SH-SY5Y (cell line): ENCODE data around the gene RELA.

Experiments
- GATA2 ChIP-seq: IDR thresholded peaks from 2 replicates; pipeline ENCODE4 v1.6.1; 2011; ENCODE audit warnings: mild to moderate bottlenecking, low read depth, low read length
- GATA3 ChIP-seq: IDR thresholded peaks from 2 replicates; pipeline ENCODE4 v1.6.1; 2011; ENCODE audit warnings: low read depth, mild to moderate bottlenecking, low read length, moderate library complexity

The RELA gene

DNA sequence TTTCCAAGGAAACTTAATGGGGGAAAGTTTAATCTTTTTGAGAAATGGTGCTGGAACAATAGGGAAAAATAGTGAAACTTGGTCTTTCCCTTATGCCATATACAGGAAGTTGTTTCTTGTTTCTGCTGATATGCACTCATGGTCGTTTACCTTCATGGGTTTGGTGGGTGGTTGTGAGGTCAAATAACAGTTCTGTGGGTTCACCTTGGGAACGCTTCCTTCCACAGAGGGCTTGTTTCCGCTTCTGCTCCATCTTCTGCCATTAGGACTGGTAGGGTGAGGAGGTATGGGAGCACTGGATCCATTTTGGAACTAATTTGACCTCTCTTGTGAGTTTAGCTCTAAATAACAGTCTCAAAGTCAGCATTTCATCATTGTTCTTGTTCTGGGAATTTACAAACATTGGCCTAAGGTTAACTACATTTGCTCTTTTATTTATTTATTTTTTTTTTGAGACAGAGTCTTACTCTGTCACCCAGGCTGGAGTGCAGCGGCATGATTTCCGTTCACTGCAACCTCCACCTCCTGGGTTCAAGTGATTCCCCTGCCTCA lies 17.6 kb upstream of the RELA start:
- TF ChIP-seq GATA3 = no peak
- TF ChIP-seq GATA2 = no peak

DNA sequence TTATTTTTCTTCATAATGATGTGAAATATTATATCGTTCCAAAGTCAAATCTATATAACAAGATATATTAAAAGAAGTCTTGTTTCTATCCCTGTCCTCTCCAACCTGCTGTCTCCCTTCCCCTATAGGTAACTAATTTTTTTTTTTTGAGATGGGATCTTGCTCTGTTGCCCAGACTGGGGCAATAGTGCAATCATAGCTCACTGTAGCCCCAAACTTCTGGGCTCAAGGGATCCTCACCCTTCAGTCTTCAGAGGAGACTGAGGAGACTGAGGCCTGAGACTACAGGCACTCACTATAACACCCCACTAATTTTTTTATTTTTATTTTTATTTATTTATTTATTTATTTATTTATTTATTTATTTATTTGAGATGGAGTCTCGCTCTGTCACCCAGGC lies 10.3 kb upstream of the RELA start:
- TF ChIP-seq GATA2 (no peak), GATA3 (no peak)

DNA sequence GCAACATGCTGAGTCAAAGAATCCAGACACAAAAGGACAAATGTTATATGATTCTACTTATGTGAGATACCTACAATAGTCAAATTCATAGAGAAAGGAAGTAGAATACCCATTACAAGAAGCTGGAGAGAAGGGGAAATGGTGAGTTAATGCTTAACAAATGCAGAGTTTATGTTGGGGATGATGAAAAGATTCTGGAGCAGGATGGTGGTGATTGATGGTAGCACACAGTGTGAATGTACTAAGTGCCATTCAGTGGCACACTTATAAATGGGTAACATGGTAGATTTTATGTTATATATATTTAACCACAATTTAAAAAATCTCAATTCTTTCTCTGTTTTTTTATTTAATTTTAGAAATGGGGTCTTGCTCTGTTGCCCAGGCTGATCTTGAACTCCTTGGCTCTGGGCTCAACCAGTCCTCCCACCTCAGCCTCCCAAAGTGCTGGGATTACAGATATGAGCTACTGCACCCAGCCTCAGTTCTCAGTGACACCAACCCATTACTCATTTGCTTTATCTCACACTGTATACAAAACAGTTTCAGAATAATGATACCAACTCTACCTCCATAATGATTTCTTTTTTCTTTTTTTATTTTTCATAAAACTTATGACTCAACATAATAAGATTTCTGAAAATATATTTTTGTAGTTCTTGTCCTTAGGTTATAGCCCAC lies 9.6 kb upstream of the RELA start:
- TF ChIP-seq GATA2 (no peak), GATA3 (no peak)

DNA sequence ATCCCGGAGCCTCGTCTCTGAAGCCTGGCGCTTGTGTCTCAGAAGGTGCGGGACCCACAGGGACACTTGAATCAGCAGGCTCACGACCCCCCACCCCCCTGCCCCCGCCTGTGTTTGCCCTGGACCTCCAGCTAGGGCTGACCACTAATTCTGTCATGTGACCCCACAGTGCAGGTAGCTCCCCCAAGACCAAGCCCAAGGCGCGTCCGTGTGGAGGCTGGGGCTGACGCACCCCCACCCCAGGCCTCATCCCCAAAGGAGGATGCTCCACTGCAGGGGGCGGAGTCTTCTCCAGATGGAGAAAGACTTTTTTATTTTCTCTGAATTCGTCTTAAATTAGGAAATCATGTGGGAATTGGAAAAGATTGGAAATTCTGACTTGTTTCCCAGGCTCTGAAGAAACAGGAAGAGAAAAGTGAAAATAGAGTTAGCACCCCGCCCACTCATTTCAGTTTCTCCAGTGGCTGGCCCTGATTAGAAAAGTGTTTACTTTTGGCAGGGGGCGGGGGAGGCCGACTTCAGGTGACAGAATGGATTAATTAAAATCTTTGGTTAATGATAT lies 1.0 kb upstream of the RELA start:
- TF ChIP-seq GATA2 (no peak), GATA3 (no peak)

DNA sequence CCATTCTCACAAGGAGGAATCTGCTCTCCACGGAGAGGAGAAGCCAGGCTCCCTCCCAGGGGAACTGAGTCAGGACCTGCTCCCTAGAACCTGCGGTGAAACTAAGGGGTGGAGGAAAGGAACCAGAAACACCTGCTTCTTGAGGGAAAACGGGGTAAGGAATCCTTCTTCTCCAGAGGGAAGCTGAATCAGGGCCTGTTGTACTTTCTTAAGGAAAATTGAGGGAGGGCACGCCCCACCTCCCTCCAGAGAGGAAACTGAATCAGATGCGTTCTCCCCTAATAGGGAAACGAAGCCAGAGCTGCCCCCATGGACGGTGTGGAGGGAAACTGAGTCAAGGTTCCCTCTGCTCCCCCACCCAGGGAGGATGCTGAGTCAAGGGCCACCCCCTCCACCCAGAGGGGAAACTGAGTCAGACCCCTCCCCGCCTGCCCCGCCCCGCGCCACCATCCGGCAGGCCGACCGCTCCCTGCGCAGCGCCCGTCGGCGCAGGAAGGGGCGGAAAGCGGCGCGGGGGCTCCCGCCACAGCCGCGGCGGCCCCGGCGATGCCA lies 393 bp downstream of the RELA start:
- TF ChIP-seq GATA2 (no peak), GATA3 (no peak)

DNA sequence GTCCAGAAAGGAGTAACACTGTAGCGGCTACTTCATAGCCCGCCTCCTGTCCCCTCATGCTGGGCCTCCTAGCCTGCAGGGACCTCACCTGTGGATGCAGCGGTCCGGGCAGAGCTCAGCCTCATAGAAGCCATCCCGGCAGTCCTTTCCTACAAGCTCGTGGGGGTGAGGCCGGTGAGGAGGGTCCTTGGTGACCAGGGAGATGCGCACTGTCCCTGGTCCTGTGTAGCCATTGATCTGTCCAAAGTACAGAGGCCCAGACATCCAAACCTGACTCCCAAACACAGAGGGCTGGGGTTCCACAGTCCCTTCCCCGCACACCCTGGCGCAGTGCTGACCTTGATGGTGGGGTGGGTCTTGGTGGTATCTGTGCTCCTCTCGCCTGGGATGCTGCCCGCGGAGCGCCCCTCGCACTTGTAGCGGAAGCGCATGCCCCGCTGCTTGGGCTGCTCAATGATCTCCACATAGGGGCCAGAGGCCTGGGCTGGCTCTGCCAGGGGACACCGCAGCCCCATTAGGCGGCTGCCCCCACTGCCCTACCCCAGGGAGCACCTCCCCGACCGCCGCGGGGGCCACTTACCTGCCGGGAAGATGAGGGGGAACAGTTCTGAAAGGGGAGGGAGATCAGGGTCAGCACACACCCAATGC lies 993 bp downstream of the RELA start:
- TF ChIP-seq GATA3 = no peak
- no peak for TF ChIP-seq GATA2

DNA sequence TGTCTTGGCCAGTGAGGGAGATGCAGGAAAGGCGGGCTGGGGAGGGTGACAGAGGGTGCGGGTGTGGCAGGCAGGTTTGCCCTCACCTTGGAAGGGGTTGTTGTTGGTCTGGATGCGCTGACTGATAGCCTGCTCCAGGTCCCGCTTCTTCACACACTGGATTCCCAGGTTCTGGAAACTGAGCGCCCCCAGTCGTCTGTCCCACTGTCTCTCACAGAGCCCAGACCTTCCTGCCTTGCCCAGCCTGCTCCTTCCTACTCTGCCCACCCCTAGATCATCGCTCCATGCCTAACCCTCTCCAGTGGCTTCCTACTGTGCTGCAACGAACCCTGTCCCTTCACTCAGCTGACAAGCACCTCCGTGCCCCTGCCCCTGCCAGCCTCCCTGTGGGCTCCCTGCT lies 2.7 kb downstream of the RELA start:
- no peak for TF ChIP-seq GATA3
- no peak for TF ChIP-seq GATA2

DNA sequence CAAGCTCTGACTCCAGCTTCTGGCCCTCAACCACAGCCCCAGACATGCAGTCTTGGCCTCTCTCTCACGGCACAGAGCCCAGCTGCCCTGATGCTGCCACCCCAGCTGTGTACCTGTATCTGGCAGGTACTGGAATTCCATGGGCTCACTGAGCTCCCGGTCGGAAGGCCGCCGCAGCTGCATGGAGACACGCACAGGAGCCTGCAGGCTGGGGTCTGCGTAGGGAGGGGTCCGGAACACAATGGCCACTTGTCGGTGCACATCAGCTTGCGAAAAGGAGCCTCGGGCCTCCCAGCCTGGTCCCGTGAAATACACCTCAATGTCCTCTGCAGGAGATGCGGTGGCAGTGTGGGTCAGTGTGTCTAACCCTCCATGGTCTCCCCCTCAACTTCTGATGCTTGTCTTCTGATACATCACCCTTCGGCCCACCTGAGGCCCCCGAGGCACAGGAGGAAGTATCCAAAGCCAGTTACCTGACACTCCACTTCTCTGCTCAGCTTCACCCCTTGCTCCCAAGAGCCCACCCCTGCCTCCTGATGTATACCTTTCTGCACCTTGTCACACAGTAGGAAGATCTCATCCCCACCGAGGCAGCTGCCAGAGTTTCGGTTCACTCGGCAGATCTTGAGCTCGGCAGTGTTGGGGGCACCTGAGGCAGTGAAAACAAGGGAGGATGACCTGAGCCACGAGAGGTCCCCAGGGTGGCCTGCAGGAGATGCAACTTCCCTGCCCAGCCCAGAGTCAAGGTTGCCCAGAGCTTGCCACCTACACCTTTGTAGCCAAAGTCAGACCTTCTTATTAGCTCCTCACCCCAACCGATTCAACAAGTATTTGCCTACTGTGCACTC lies 4.3 kb downstream of the RELA start:
- TF ChIP-seq GATA2 = no peak

DNA sequence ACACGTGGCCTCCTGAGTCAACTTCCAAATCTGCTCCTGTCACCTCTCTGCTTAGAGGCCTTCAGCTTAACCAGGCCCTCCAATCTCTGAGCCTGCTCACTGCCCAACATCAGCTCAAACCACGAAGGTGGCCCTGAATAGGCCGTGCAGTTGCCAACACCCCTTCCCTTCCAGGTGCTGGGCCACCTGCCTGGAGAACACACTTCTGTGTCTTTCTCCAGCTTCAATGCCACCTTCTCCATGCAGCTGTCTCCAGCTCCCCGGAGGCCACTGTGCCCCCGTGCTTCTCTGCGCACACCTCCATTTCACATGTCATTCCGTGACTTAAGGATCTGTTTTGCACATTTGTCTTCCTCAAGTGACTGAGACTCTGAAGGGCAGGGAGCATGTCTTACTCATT lies 5.3 kb downstream of the RELA start:
- no peak for TF ChIP-seq GATA3
- TF ChIP-seq GATA2 = no peak

DNA sequence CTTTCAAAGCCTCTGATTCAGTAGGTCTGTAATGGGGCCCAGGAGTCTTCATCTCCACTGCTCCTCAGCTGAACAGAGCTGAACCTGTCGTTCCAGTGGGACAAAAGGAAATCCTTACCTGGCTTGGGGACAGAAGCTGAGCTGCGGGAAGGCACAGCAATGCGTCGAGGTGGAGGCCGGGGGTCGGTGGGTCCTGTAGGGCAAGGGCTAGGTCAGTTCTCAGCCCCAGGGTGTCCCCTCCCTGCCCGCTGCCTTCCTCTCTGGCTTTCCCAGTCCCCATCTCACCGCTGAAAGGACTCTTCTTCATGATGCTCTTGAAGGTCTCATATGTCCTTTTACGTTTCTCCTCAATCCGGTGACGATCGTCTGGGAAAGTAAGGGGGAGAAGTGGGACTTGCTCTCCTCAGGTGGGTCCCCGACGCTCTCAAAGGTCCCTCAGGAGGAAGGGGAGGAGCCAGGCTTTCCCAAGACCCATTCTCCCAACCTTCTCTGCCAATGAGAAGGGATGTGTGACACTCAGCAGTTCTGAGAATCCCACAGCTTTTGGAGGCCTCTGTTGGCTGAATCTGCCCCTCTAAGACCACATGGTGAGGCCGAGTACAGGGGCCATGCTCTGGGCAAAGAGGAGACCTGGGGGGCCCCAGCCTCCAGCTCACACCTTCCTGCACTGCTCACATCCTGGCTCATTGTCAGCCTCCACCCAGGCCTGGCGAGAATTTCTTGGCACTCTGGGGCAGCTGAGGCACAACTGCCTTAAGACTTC lies 7.0 kb downstream of the RELA start:
- TF ChIP-seq GATA2 (no peak), GATA3 (no peak)

DNA sequence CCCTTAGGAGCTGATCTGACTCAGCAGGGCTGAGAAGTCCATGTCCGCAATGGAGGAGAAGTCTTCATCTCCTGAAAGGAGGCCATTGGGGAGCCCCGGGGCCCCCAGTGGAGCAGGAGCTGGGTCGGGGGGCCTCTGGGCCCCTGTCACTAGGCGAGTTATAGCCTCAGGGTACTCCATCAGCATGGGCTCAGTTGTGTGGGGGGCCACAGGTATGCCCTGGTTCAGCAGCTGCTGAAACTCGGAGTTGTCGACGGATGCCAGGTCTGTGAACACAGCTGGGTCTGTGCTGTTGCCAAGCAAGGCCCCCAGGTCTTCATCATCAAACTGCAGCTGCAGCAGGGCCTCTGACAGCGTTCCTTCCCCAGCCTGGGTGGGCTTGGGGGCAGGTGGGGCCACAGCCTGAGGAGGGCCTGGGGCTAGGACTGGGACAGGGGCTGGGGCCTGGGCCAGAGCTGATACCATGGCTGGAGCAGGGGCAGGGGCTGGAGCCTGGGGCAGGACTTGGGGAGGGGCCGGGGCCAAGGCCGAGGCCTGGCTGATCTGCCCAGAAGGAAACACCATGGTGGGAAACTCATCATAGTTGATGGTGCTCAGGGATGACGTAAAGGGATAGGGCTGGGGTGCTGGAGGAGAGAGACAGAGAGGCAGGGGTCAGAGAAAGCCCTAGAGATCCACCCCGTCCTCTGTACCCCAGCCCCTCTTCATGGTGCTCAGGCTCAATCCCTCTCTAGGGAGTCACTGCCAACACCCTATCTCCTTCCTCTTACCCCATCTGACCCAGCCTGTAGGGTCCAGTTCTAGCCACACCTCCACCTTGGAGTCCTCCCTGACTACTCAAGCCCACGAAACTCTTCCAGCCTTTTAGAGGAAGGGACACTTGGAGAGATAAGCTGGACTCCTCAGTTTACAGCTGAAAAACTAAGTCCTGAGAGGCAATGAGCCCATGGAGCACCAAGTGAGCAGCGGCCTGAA lies 8.1 kb downstream of the RELA start:
- no peak for TF ChIP-seq GATA3
- no peak for TF ChIP-seq GATA2
